Astrocyte (in vitro differentiated cells and primary cell): ENCODE results near the gene ITPKB. TPM values are rescaled to one million over a fixed set of nuclear protein-coding genes. Genes with fewer than 3 reads are reported as not detected.

Experiments
- DNase-seq: peaks from one replicate; pipeline ENCODE4 v3.0.0-alpha.2; 2010; ENCODE audit warnings: low read depth
- FAIRE-seq: peaks from 2 replicates; lab custom pipeline; 2011; peaks lifted over from hg19 to GRCh38; lab: Jason Lieb, UNC
- H2AFZ ChIP-seq: 2 replicates; pipeline ENCODE4 v1.6.0; 2012; ENCODE audit warnings: low read depth, low read length, inconsistent platforms
- H3K27ac ChIP-seq: 2 replicates; pipeline ENCODE4 v1.5.1; 2011; ENCODE audit warnings: low read depth, low read length, inconsistent platforms
- H3K27me3 ChIP-seq: 2 replicates; pipeline ENCODE4 v1.6.0; 2011; ENCODE audit warnings: low read length, inconsistent platforms; ENCODE audit not compliant: insufficient read depth
- H3K36me3 ChIP-seq: 2 replicates; pipeline ENCODE4 v1.5.1; 2011; ENCODE audit warnings: low read length, inconsistent platforms; ENCODE audit not compliant: insufficient read depth
- H3K4me1 ChIP-seq: 2 replicates; pipeline ENCODE4 v1.5.1; 2011; ENCODE audit warnings: low read length, inconsistent platforms; ENCODE audit not compliant: insufficient read depth
- H3K4me2 ChIP-seq: 2 replicates; pipeline ENCODE4 v1.6.0; 2012; ENCODE audit warnings: low read length, inconsistent platforms
- H3K4me3 ChIP-seq: 2 replicates; pipeline ENCODE4 v1.5.1; 2011; ENCODE audit warnings: low read depth, mild to moderate bottlenecking, low read length, inconsistent platforms; ENCODE audit not compliant: insufficient read depth
- H3K79me2 ChIP-seq: 2 replicates; pipeline ENCODE4 v1.6.0; 2012; ENCODE audit warnings: mild to moderate bottlenecking, low read length, inconsistent platforms; ENCODE audit not compliant: insufficient read depth
- H3K9ac ChIP-seq: 2 replicates; pipeline ENCODE4 v1.6.0; 2012; ENCODE audit warnings: mild to moderate bottlenecking, low read length, inconsistent platforms
- H3K9me3 ChIP-seq: 2 replicates; pipeline ENCODE4 v1.5.1; 2012; ENCODE audit warnings: low read depth, mild to moderate bottlenecking, low read length, inconsistent platforms; ENCODE audit not compliant: insufficient read depth
- H4K20me1 ChIP-seq: 2 replicates; pipeline ENCODE4 v1.6.0; 2012; ENCODE audit warnings: low read length, inconsistent platforms; ENCODE audit not compliant: insufficient read depth
- H3K27ac Mint-ChIP-seq: one replicate; pipeline ENCODE4 v1.8.0; 2021; ENCODE audit warnings: mild to moderate bottlenecking, mixed read lengths; ENCODE audit not compliant: unreplicated experiment
- H3K27me3 Mint-ChIP-seq: one replicate; pipeline ENCODE4 v1.8.0; 2021; ENCODE audit warnings: low read depth, mixed read lengths; ENCODE audit not compliant: unreplicated experiment
- H3K36me3 Mint-ChIP-seq: one replicate; pipeline ENCODE4 v1.8.0; 2021; ENCODE audit warnings: low read depth, mixed read lengths; ENCODE audit not compliant: unreplicated experiment
- H3K4me1 Mint-ChIP-seq: one replicate; pipeline ENCODE4 v1.8.0; 2021; ENCODE audit warnings: low read depth, mixed read lengths; ENCODE audit not compliant: unreplicated experiment
- H3K4me3 Mint-ChIP-seq: one replicate; pipeline ENCODE4 v1.8.0; 2021; ENCODE audit warnings: mild to moderate bottlenecking, moderate library complexity, mixed read lengths; ENCODE audit not compliant: unreplicated experiment
- H3K9me3 Mint-ChIP-seq: one replicate; pipeline ENCODE4 v1.8.0; 2021; ENCODE audit warnings: mild to moderate bottlenecking, mixed read lengths; ENCODE audit not compliant: unreplicated experiment
- CTCF ChIP-seq: IDR thresholded peaks from 2 replicates; pipeline ENCODE4 v1.5.1; 2011; ENCODE audit warnings: low read depth, mild to moderate bottlenecking, inconsistent platforms, low read length, moderate library complexity; ENCODE audit not compliant: insufficient read depth
- EZH2 ChIP-seq: IDR thresholded peaks from 2 replicates; pipeline ENCODE4 v1.6.1; 2012; ENCODE audit warnings: mild to moderate bottlenecking, low read length, inconsistent platforms; ENCODE audit not compliant: insufficient read depth
- total RNA-seq: library from RNA; stranded (reverse); gene quantifications from 2 replicates; pipeline ENCODE4 v1.2.1, GENCODE V29; 2021

The ITPKB gene
- total RNA-seq, 1 donor from 2014 or later = 10.5 TPM

GRCh38 chr1:226654668-226655055, 84.4 kb downstream of the ITPKB start:
- Mint-ChIP-seq H3K4me1 (peaks cover 45% of the 10 kb centered on the region), H3K27ac (peak overlapping the region; percentile 90), H3K4me3 (no peak overlapping the region), H3K27me3 (peaks cover 11% of the 10 kb centered on the region), H3K9me3 (no peaks in the 10 kb centered on the region), H3K36me3 (no peaks in the 10 kb centered on the region)
- no peak for FAIRE-seq
- H3K9ac ChIP-seq = peak overlapping the region; percentile 11
- DNase-seq = no peak
- TF ChIP-seq EZH2 (no peak), CTCF (no peak)
- no peaks in the 10 kb centered on the region for H4K20me1 ChIP-seq
- peak overlapping the region; percentile 49 for H3K4me2 ChIP-seq
- H3K4me1 ChIP-seq = peaks cover 44% of the 10 kb centered on the region
- peak overlapping the region; percentile 22 for H3K27ac ChIP-seq
- H3K36me3 ChIP-seq = no peaks in the 10 kb centered on the region
- H3K27me3 ChIP-seq = no peaks in the 10 kb centered on the region
- no peaks in the 10 kb centered on the region for H3K79me2 ChIP-seq
- H2AFZ ChIP-seq = peak overlapping the region; percentile 12
- H3K9me3 ChIP-seq = no peaks in the 10 kb centered on the region
- no peak overlapping the region for H3K4me3 ChIP-seq

- H3K9me3 ChIP-seq = no peaks in the 10 kb centered on the region
- peaks cover 44% of the 10 kb centered on the region for H3K4me1 ChIP-seq
- no peaks in the 10 kb centered on the region for H3K79me2 ChIP-seq
- Mint-ChIP-seq H3K36me3 (no peaks in the 10 kb centered on the region), H3K27me3 (peaks cover 11% of the 10 kb centered on the region), H3K4me1 (peaks cover 45% of the 10 kb centered on the region), H3K27ac (peak overlapping the region; percentile 90), H3K4me3 (peak overlapping the region; percentile 66), H3K9me3 (no peaks in the 10 kb centered on the region)
- TF ChIP-seq CTCF = no peak
- TF ChIP-seq EZH2 = no peak
- no peaks in the 10 kb centered on the region for H3K36me3 ChIP-seq
- no peak overlapping the region for H3K4me3 ChIP-seq
- peak overlapping the region; percentile 22 for H3K27ac ChIP-seq
- peak; percentile 87 for DNase-seq
- no peak for FAIRE-seq
- peak overlapping the region; percentile 11 for H3K9ac ChIP-seq
- no peaks in the 10 kb centered on the region for H4K20me1 ChIP-seq
- H3K4me2 ChIP-seq = peak overlapping the region; percentile 49
- peak overlapping the region; percentile 12 for H2AFZ ChIP-seq
- no peaks in the 10 kb centered on the region for H3K27me3 ChIP-seq
Observed at GRCh38 chr1:226654046-226654667, 84.9 kb downstream of the ITPKB start.

- Histone ChIP-seq H3K9me3 (no peaks in the 10 kb centered on the region), H4K20me1 (no peaks in the 10 kb centered on the region), H3K27me3 (no peaks in the 10 kb centered on the region), H3K27ac (no peak overlapping the region), H3K4me2 (peak overlapping the region; percentile 49), H3K36me3 (no peaks in the 10 kb centered on the region), H3K79me2 (no peaks in the 10 kb centered on the region), H3K9ac (no peak overlapping the region), H2AFZ (no peak overlapping the region), H3K4me1 (peaks cover 44% of the 10 kb centered on the region), H3K4me3 (no peak overlapping the region)
- H3K9me3 Mint-ChIP-seq = no peaks in the 10 kb centered on the region
- FAIRE-seq = no peak
- H3K4me3 Mint-ChIP-seq = peak overlapping the region; percentile 1
- H3K4me1 Mint-ChIP-seq = peaks cover 44% of the 10 kb centered on the region
- no peak for DNase-seq
- peak overlapping the region; percentile 90 for H3K27ac Mint-ChIP-seq
- H3K27me3 Mint-ChIP-seq = peaks cover 11% of the 10 kb centered on the region
- no peak for TF ChIP-seq EZH2
- TF ChIP-seq CTCF = no peak
- peaks cover 3% of the 10 kb centered on the region for H3K36me3 Mint-ChIP-seq
Observed at GRCh38 chr1:226653311-226653921, 85.7 kb downstream of the ITPKB start.
